HUES64 (cell line): Measurements from ENCODE around the gene ITGB6.

Experiments used
- H3K27ac ChIP-seq: 2 replicates; pipeline ENCODE4 v1.7.0; 2013; ENCODE audit warnings: low read depth, low read length, inconsistent platforms
- H3K27me3 ChIP-seq: 2 replicates; pipeline ENCODE4 v1.6.1; 2013; ENCODE audit warnings: mild to moderate bottlenecking, low read length; ENCODE audit not compliant: insufficient read depth
- H3K36me3 ChIP-seq: 2 replicates; pipeline ENCODE4 v1.6.1; 2013; ENCODE audit warnings: mild to moderate bottlenecking, low read length; ENCODE audit not compliant: insufficient read depth
- H3K4me1 ChIP-seq: 2 replicates; pipeline ENCODE4 v1.6.1; 2013; ENCODE audit warnings: mild to moderate bottlenecking, low read length, moderate library complexity; ENCODE audit not compliant: insufficient read depth
- H3K4me3 ChIP-seq: 2 replicates; pipeline ENCODE4 v1.5.1; 2013; ENCODE audit warnings: mild to moderate bottlenecking, low read length, moderate library complexity
- H3K9ac ChIP-seq: 2 replicates; pipeline ENCODE4 v1.6.1; 2013; ENCODE audit warnings: mild to moderate bottlenecking, low read depth, low read length
- H3K9me3 ChIP-seq: 2 replicates; pipeline ENCODE4 v1.6.1; 2013; ENCODE audit warnings: low read depth, low read length; ENCODE audit not compliant: insufficient read depth
- WGBS: fragments of 150-250, 120-280 bp; methylation state at CpG from one replicate; pipeline ENCODE4 v1.1.7; 2013; ENCODE audit warnings: missing lambda C conversion rate; 5-methylcytosine and 5-hydroxymethylcytosine counted together

Gene ITGB6

DNA sequence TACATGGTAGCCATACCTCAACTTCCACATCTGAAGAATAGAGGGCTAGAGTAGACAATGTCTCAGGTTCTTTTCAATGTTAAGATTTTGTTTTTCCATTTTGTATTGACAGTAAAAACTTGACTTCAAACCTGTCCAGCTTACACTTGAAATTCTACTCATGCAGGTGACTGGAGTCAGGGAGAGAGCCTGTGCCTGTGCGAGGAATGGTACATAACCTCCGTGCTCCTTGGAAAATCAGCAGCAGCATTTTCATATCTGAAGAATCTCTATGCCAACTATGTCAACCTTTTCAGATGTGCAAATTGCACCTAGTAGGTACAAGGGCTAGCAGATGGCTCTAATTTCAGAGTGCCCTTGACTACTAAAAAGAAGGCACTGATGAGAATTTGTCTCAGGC lies 139.8 kb downstream of the ITGB6 start:
- Histone ChIP-seq H3K9me3 (no peaks in the 10 kb centered on the region), H3K4me1 (peaks cover 6% of the 10 kb centered on the region), H3K27ac (no peak overlapping the region), H3K36me3 (no peaks in the 10 kb centered on the region), H3K4me3 (no peak overlapping the region), H3K27me3 (peaks cover 46% of the 10 kb centered on the region), H3K9ac (no peak overlapping the region)
- WGBS = 88% methylated on average over 2 of the region's 2 CpGs

DNA sequence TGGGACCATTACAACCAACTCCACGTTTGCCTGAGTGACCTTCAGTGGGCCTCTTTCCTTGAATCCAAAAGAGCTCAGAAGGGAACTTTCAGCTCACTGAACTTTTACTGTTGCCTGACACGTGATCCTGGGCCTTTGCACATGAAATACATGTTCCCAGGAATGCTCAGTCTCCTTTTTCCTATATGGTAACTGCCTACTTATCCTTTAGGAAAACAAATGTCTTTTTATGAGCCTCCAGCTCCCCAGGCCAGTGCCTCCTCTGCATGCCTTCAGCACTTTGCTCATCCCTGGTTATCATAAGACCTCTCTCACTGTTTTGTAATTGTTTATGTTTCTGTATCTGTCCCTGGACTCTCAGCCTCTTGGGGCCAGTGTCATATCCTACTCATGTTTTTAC lies 142.7 kb downstream of the ITGB6 start:
- H3K4me3 ChIP-seq = no peak overlapping the region
- H3K27ac ChIP-seq = no peak overlapping the region
- H3K4me1 ChIP-seq = peaks cover 11% of the 10 kb centered on the region
- no peaks in the 10 kb centered on the region for H3K36me3 ChIP-seq
- H3K9me3 ChIP-seq = no peaks in the 10 kb centered on the region
- H3K27me3 ChIP-seq = peaks cover 25% of the 10 kb centered on the region
- WGBS = 82% methylated on average over 2 of the region's 2 CpGs
- H3K9ac ChIP-seq = no peak overlapping the region

DNA sequence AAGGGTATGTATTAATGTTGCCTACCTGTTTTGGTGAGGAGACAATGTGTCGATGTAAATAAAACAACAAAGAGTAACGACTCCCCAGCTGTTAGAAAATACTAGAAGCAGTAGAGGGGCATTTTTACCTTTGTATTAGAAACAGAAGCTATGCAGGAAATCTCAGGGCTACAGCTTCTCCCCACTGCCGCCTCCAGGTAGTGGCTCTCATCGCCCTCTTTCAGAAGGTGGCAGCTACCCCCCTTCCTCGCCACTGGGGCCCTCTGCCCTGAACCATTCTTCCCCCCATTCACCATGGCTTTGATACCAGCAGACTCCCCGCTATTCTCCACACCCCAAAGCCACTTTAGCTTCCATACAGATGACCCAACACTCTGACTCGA lies 144.4 kb downstream of the ITGB6 start:
- 67% methylated on average over 7 of the region's 7 CpGs for WGBS
- Histone ChIP-seq H3K27me3 (peaks cover 9% of the 10 kb centered on the region), H3K4me1 (peaks cover 17% of the 10 kb centered on the region), H3K9ac (no peak overlapping the region), H3K36me3 (no peaks in the 10 kb centered on the region), H3K9me3 (no peaks in the 10 kb centered on the region), H3K27ac (no peak overlapping the region; the same call in 1 of the 2 replicates), H3K4me3 (no peak overlapping the region)

DNA sequence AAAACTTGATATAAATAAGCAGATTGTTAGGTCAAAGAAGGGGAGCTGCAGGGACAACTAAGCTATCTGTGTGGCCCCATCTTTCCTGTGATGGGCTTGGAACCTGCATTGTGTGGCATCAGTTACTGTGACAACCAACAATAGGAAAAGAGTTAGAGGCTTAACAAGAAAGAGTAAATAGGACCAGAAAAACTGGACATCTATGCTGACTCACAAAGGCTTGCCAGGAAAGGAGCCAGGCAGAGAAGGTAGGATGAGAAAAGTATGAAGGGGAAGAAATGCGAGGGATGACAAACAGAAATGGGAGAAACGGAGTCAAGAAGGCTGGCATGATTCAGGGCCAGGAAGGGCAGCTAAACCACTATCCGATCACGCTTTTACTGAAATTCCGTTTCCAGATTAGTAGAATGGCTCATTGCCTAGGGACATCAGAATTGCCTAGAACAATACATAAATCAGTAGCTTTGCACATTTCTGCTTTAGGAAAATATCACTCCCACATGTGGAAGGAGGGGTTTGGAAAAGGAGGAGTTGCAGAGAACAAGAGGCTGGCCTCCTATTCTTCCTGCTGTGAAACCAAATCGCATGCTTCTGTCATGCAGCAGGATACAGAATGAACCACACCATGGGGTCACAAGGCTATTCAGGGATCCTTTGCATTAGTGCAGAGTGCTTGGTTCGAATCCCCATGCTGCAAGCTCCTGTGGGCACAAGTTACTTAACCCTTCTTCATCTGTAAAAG lies 144.9 kb downstream of the ITGB6 start:
- Histone ChIP-seq H3K4me1 (peaks cover 17% of the 10 kb centered on the region), H3K9me3 (no peaks in the 10 kb centered on the region)

DNA sequence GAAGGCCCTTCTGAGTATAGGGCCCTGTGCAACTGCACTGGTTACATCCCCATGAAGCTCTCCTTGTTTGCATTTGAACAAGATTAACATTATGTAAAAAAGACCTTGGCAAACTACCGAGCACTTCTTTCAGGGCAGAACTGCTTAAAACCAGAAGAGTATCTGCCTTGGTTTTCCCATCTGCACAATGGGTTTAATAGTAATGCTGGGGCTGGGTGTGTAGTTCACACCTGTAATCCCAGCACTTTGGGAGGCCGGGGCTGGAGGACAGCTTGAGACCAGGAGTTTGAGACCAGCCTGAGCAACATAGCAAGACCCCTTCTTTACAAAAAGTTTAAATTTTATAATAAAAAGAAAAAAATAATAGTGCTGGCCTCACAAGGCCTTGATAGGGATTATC lies 146.1 kb downstream of the ITGB6 start:
- H3K4me3 ChIP-seq = no peak overlapping the region
- WGBS = 89% methylated on average over 2 of the region's 2 CpGs
- H3K9me3 ChIP-seq = no peaks in the 10 kb centered on the region
- no peaks in the 10 kb centered on the region for H3K27me3 ChIP-seq
- H3K36me3 ChIP-seq = no peaks in the 10 kb centered on the region
- H3K9ac ChIP-seq = no peak overlapping the region
- H3K27ac ChIP-seq = no peak overlapping the region
- H3K4me1 ChIP-seq = peaks cover 17% of the 10 kb centered on the region

More for the DNA sequence above, 144.9 kb downstream of the ITGB6 start:
- Histone ChIP-seq H3K9ac (no peak overlapping the region), H3K4me3 (no peak overlapping the region), H3K27me3 (peaks cover 3% of the 10 kb centered on the region; the same call in 1 of the 2 replicates), H3K36me3 (no peaks in the 10 kb centered on the region), H3K27ac (no peak overlapping the region; the same call in 1 of the 2 replicates)
- WGBS = 63% methylated on average over 7 of the region's 7 CpGs

DNA sequence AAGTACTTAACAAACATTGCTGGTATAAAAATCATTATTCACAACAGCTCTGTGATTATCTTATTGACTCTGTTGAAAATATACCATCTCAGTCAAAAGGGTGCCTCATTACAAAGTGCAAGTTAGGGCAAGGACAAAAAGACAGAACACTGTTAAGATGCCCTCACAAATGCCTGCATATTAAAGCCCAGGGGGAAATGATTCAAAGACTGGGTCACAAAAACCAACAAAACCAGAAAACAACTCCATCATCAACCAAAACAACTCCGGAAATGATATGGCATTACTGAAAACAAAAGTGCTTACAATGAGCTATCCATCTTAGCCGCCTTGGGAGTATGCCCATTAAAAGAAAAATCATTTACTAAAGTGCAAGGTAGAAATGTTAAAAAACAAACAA lies 147.5 kb downstream of the ITGB6 start:
- no peak overlapping the region for H3K9ac ChIP-seq
- 67% methylated on average over 1 of the region's 2 CpGs for WGBS

DNA sequence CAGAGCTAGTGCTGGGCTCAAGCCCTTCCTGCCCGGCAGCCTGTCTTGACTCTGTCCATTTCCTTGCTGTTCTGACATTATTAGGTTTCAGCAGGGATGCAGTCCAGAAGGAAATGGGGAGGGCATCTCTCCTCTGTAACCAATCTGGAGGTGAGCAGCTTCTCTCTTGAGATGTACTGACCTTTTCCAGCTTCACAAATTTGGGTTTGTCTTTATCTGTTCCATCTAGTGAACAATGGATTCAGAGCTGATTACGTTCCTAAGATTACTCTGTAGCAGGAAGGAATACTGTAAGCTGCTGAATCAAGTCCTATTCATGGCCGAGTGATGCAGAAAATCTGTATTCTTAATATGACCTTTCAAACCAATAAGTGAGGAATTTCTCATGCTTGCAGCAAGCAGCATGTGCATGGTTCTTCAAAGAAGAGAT lies 148.7 kb downstream of the ITGB6 start:
- Histone ChIP-seq H3K9me3 (no peaks in the 10 kb centered on the region), H3K27me3 (no peaks in the 10 kb centered on the region), H3K9ac (no peak overlapping the region), H3K4me1 (peaks cover 17% of the 10 kb centered on the region), H3K4me3 (no peak overlapping the region), H3K27ac (no peak overlapping the region), H3K36me3 (no peaks in the 10 kb centered on the region)
- WGBS = 86% methylated on average over 3 of the region's 3 CpGs

More for the DNA sequence above, 147.5 kb downstream of the ITGB6 start:
- Histone ChIP-seq H3K27me3 (no peaks in the 10 kb centered on the region), H3K27ac (no peak overlapping the region), H3K4me1 (peaks cover 17% of the 10 kb centered on the region), H3K4me3 (no peak overlapping the region), H3K36me3 (no peaks in the 10 kb centered on the region), H3K9me3 (no peaks in the 10 kb centered on the region)

DNA sequence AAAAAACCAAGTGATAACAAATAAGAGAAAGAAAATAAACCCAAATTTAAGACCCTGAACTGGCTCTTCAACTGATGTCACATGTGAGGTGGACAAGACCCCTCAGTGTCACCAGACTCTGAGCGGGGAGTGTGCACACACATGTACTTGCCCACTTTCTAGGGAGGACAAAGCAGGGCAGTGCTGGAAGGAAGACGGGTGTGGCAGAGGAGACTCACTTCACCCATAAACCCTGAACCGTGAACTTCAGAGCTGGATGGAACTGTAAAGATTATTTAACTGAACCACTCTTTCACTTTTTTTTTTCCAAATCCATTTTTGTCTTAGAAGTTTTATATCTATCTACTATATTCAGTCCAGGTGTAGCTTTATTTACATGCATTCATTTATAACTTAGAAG lies 149.9 kb downstream of the ITGB6 start:
- Histone ChIP-seq H3K9ac (no peak overlapping the region), H3K27me3 (no peaks in the 10 kb centered on the region), H3K27ac (no peak overlapping the region), H3K9me3 (no peaks in the 10 kb centered on the region), H3K4me1 (peaks cover 15% of the 10 kb centered on the region), H3K36me3 (no peaks in the 10 kb centered on the region), H3K4me3 (no peak overlapping the region)
- 95% methylated on average over 2 of the region's 3 CpGs for WGBS
